Ramos (cell line): ENCODE results near the gene CACNA2D1.
"Not testable (repeated sequence)": the region's sequence is repeated elsewhere in the genome, so short reads cannot be mapped to it uniquely, and the experiment has no call there.

Experiments
- in situ Hi-C: fragments of 300-500 bp; cut with MboI; formaldehyde crosslinking; loops from one replicate; pipeline ENCODE4 v1.14.3; 2022; ENCODE audit warnings: low sequenced_read_pairs; ENCODE audit not compliant: unreplicated experiment

CACNA2D1 gene

DNA sequence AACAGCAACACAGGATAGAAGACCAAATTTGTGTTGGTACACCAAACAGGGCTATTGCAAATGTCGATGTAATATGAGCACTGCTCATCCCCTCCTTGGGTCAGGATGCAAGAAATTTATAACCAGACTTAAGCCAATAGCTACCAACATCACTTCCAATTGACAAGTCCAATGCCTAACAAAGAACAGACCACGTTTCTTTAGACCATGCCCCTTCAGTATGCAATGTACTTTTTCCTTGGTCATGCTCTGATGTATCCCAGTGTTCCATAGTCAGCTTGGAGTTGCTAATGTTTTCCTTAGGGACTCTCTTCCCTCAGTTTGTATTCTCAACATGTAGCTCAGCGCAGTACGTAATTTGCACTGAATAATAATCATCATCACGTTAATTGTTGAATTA, 7.8 kb downstream of the CACNA2D1 start:
- in situ Hi-C loops, result no loop called here

DNA sequence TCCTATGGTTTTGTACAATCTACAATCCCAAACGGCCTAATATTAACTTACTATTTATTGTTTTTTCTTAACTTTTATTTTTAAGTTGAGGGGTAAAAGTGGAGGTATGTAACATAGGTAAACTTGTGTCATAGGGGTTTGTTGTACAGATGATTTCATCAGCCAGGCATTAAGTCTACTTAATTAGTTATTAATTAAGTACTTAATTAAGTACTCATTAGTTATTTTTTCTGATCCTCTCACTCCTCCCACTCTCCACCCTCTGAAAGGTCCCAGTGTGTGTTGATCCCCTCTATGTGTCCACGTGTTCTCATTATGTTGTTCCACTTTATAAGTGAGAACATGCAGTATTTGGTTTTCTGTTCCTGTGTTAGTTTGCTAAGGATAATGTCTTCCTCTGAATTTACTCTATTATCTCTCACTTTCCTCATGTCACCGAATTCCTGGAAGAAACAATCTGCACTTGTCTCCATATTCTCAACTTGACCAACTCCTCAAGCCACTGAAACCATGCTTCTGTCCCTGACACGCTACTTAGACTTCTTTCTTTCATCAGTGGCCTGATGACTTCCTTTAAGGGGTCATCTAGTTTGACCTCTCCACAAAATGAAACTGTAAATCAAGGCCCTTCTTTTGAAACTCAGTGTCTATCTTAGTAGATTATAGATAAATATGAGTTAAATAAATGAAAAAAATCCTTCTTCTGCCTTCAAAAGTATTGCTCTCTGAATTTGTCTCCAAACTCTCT, 9.1 kb downstream of the CACNA2D1 start:
- in situ Hi-C loops, result no loop called here

DNA sequence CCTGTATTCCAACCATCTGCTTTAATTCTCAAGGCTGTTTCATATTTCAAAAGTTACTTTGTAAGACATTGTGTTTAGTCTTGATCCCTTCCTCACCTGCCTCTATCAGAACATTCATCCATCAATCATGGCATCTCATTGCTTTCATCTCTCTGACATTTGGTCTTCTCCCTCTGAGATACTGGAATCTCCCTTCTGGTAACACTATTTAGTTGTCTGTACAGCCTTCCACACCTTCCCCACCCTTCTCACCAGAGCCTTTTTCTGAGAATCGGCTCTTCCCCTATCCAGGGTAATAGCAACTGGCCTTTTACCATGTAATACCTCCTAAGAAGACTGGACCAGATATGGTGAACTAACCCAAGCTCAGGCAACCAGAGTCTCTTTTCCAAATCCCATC, 10.1 kb downstream of the CACNA2D1 start:
- in situ Hi-C loops, result no loop called here

DNA sequence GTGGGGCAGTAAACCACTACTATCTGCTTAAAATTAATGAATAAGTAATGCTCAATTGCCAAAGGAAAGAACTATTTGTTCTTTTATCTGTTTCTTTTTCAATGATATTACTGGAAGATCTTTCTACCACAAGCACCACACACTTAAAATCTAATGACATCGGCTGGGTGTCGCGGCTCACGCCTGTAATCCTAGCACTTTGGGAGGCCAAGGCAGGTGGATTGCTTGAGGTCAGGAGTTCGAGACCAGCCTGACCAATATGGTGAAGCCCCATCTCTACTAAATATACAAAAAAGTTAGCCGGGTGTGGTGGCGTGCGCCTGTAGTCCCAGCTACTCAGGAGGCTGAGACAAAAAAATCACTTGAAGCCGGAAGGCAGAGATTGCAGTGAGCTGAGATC, 10.8 kb downstream of the CACNA2D1 start:
- in situ Hi-C loops, result not testable (repeated sequence)

DNA sequence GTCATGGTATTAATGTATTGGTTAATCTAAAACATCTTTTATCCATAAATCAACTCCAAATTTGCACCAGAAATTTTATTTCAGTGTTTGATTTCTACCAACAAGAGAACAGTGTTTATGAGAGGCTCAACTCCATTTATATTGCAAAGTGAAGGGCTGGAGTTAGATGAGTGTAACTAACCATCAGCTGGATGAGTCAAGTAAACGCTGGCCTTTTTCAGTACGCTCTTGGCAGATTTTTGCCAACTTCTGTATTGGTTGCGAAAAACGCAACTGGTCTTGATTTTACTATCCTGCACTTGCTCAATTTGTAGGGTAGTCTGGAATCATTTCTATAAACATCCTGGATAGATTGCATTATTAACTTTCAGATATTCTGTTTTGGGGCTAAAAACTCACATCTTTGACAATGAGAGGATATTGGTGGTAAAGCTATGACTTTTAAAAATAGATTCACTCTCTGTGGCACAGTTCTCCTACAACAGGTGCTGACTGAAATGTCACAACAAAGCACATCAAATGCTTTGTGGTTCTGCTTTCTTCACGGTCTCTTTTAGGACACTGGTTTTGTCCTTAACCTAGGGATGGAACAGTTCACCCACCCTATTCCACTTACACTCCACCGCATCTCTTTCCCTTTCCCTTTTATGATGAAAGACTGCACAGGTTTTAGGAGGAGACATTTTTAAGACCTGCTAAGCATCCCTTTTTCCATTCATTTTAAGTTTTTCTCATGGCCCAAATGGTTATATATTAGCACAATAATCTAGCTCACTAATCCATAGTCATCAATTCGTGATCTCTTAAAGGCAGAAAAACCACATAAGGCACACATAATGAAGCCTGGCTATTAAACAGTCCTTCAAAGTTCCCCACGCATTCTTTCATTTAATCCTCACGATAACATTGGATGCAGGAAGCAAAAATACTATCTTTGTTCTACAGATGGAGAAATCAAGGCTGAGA, 12.8 kb downstream of the CACNA2D1 start:
- in situ Hi-C loops, result no loop called here

DNA sequence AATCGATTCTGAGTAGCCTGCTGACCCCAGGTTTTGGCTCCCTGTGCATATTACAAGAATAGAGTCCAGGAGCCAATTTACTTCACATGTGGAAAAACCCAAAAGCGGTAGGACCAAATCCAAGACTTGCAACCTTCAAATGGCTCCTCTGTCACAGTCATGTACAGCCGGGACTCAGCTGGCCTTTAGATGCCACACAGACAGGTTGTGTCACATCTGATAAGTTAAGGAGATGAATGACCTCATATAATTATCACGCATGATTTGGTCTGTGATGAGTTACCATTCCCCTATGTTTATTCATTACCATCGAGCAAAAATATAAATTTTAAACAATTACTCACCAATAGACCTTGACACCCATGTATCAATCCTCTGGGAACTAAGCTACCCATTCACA, 14.2 kb downstream of the CACNA2D1 start:
- in situ Hi-C loops, result no loop called here

DNA sequence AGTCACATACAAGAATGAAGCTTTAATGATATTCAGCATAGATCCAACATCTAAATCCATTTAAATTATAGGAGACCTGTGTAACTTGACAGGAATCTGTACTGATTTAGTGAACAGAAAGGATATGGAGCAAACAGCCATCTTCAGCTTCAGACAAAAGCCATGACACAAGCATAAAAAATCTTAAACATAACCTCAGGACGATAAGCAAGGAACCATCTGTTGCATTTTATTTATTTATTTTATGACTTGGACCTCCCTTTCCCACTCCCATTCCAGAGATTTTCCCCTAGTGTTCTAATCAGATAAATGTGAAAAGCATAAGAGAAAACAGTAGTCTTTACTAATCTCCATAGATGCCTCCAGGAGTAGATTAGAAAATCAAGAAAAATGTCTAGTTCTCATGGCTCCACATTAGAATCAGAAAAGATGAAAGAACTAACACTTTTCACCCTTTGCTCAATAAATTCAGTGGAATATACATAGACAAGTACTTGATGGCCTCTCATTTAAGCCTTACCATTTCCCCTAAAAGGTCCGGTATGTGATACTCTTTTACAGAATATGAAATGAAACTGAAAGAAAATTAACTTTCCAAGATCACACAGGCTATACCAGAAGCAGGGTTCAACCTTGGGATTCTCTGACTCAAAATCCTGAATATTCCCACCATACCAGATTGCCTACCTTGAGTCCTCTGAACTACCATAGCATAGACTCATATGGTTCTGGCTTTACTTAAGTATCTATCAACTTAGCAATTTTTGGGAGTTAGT, 15.2 kb downstream of the CACNA2D1 start:
- in situ Hi-C loops, result no loop called here

DNA sequence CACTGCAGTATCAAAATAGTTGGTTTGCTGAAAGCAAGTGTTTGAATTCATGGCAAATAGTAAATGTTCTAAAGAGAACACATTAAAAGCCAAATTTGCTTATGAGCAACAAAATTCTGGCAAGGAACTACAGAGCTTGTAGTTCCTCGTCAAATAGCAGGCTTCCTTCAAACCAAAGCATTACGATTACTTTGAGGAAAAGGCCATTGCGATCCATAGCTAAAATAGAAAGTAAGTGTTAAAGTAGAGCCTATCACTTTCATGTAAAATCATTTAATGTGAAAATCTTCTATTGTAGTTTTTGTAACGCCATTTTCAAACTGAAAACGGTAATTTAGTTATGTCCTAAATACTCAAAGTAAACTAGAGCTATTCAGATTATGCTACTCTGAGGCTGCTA, 20.1 kb downstream of the CACNA2D1 start:
- in situ Hi-C loops, result no loop called here

DNA sequence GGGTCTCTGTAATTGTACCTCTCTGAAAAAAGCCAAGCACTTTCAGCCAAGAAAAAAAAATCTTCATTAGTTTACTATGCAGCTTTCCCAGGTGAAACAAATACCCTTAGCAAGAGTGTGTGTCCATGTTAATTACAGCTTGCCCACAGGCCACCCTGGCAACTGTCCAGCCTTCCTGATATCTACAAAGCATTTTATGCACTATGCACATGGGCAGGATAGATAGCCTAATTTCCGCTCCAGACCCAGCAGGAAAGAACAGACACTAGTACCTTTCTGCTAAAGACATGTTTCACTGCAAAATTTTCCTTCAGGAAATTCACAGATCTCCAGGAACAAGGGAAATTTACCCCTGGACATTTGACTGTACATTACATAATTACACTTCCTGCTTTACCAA, 24.4 kb downstream of the CACNA2D1 start:
- in situ Hi-C loops, result no loop called here

DNA sequence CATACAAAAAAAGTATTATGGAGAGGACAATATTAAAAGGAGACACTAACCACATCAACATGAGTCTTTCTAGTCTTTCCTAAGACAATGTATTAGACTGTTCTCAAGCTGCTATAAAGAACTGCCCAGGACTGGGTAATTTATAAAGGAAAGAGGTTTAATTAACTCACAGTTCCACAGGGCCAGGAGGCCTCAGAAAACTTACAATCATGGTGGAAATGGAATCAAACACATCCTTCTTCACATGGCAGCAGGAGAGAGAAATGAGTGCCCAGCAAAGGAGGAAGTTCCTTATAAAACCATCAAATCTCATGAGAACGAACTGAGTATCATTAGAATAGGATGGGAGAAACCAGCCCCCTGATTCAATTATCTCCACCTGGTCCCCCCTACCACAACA, 25.7 kb downstream of the CACNA2D1 start:
- in situ Hi-C loops, result no loop called here

DNA sequence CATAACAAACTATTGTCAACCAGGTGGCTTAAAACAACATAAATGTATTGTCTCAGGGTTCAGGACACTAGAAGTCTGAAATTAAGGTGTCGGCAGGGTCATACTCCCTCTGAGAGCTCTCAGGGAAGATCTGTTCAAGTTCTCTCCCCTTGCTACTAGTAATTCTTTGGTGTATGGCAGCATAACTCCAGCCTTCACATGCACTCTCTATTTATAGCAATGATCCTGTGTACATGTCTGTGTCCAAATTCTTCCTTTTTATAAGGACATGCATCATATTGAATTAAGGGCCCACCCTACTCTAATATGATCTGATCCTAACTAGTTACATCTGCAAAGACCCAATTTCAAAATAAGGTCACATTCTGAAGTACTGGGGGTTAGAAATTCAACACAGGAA, 27.2 kb downstream of the CACNA2D1 start:
- in situ Hi-C loops, result no loop called here

DNA sequence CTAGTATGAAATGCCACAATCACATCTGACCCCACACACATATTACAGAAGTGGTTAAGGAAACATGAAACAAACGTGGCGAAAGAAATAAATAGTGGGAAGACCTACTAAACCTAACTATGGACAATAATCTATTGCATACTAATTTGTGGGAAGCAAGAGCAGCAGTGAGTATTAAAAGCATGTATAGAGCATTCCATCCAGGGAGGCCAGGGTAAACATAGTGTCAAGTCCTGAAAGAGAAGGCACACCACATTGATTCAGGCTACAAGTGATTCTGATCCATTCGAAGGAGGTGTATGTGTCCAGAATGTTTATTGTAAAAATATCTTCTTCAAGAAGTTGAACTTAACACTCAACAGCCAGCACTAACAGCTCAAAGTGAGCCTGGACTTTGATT, 29.2 kb downstream of the CACNA2D1 start:
- in situ Hi-C loops, result no loop called here

DNA sequence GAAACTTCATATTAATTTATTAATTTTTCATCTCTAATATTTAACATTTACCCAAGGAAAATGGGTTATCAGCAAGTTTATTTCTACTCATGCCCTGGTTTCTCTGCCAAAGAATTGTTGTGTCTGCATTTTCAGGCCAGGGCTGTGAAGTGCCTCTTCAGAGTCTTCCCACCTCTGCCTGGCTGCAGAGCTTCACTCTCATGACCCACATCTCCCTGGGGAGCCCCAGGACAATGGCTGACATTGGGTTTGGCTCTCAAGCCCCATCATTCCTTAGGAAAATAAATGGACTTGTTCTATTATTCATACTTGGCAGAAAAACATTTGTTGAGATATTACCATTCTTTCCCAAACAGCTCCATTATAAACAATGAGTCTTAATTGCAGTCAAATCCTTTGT, 30.3 kb downstream of the CACNA2D1 start:
- in situ Hi-C loops, result no loop called here

DNA sequence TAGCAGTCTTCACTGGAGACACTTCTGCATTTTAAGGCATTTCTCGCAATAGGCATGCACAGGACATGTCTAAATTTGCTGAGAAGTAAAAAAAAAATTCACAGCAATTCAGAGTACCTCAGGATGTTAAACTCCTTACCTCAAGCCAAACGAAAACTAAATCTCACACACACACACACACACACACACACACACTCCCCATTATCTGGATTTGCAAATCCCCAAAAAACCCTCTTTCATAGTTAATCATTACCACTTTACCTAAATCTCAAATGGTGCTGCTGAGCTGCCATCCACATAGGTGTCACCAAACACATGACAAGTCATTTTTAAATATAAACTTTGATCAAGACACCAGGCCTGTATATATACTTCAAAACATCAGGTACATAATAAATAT, 31.8 kb downstream of the CACNA2D1 start:
- in situ Hi-C loops, result no loop called here

DNA sequence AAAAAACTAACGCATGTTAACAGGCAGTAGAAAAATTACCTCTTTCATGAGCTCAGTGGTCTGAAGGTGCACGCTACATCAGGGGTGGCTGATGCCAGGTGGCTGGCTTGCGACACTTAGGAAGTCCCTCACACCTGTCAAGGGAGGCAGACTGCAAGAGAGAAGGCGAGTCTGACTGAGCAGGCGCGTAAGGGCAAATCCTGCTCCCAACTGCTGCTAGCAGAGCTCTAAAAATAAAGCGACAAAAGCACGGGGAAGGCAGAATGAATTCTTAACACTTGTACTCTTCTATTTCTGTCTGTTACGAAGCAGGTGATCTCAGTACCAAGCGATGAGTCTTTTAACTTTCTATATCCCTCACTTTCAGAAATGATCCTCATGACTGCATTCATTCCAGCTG, 33.1 kb downstream of the CACNA2D1 start:
- in situ Hi-C loops, result no loop called here

DNA sequence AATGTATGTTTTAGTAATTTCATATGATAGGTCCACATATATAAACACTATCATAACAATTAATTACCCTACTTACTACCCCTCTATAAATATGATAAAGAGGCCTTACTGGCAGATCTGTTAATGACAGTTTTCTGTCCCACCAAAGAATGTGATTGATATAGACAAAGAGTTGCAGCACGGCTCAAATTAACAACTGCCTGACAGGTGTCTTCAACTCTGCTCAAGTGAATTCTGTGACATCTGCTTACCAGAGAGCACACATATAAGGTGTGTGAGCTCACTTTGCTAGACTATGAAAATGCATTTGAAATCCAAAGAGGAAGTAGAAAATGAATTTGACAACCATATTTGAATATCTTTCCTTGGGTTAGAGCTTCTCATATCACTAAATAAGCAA, 36.6 kb downstream of the CACNA2D1 start:
- in situ Hi-C loops, result no loop called here

DNA sequence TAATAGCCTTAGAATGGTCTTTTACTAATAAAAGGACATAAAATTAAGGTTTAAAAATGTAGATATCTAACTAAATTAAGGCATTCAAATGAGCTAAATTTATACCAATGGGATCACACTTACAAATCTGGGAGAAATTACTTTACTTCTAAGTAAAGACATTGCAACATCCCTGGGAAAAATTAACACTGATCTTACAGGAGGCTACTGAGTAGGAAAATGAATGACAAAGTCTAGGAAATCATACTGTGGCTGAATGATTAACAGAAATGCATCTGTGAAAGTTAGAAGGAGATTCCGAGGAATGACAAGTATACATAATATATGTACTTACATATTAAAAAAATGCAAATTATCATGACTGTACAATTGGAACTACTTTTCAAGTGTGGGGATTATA, 38.3 kb downstream of the CACNA2D1 start:
- in situ Hi-C loops, result no loop called here

DNA sequence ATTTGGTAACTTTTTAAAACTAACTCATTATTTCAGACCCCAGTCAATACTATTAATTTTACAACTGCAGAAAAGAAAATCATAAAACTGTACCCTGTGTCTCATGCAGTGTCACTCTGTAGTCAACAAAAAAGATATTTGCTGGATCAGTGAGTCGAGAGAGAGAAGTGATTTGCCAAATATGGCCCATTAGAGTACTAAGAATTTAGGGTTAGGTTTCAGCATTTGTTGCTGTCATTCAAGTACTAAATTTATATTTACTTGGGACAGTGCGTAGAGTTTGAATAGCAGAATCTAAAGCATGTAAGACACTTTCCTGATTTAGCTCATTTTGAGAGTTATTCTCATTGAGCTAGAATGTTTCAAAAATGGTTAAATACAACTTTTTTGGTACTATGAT, 38.9 kb downstream of the CACNA2D1 start:
- in situ Hi-C loops, result no loop called here

DNA sequence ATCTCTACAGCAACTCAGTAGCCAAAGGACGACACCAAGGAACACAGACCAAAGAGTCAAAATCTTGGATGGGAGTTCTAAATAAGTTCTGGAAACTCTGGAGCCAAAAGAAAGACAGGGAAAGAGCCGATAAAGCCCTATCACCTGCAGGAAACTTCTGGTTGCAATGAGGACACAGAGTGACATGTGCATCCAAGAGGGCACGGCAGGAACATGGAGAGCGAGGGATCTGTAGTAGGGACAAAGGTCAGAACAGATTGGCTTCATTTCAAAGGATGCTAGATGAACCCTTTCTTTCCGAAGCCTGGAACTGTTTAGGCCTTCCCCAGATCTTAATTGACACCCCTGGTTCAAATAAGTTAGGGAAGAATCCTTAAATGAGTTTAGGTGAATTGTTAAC, 39.5 kb downstream of the CACNA2D1 start:
- in situ Hi-C loops, result no loop called here

DNA sequence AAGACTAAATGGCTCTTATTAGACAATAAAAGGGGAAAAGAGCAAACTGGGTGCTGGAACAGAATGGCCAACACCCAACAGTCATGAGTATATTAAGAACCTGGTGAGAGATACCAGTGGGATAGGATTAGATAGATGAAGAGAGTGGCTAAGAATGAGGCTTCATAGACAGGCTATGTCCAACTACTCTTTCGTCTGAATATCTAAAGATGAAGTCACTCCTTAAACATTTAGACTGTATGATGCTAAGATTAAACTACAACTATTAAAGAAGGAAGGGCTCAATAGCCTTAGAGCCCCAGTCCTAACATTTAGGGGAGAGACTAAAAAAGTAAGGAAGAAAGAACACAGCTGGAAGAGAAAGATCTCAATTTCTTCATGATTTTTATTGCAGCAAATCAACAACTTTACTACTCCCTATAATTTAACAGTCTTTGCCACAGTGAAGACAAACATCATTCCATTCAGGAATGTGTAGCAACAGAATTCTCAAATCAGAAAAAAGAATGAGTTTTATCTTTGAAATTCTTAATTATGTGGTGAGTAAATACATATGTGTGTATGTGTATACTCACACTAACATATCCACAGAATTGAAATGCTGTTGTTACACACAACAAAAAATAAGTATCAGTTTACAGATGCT, 45.6 kb downstream of the CACNA2D1 start:
- in situ Hi-C loops, result no loop called here
